H9 (cell line): ENCODE data around the gene PCBP4. TPM values are rescaled to one million over a fixed set of nuclear protein-coding genes. Genes with fewer than 3 reads are reported as not detected.

Experiments used
- DNase-seq: peaks from one replicate; pipeline ENCODE4 v3.0.0-alpha.2; 2017
- H2AFZ ChIP-seq: one replicate; pipeline ENCODE4 v1.6.1; 2013; ENCODE audit warnings: mild to moderate bottlenecking, low read length, control low read depth, moderate library complexity
- H2AK5ac ChIP-seq: 2 replicates; pipeline ENCODE4 v1.6.1; 2013; ENCODE audit warnings: low read length, control low read depth, mixed read lengths; ENCODE audit not compliant: insufficient read length
- H2BK120ac ChIP-seq: one replicate; pipeline ENCODE4 v1.6.1; 2013; ENCODE audit warnings: low read depth, mild to moderate bottlenecking, low read length, control low read depth, inconsistent platforms; ENCODE audit not compliant: poor library complexity, severe bottlenecking
- H2BK12ac ChIP-seq: 2 replicates; pipeline ENCODE4 v1.6.1; 2013; ENCODE audit warnings: low read length, control low read depth, mixed read lengths, low read depth; ENCODE audit not compliant: insufficient read length
- H2BK15ac ChIP-seq: 2 replicates; pipeline ENCODE4 v1.6.1; 2013; ENCODE audit warnings: low read depth, low read length, control low read depth
- H2BK20ac ChIP-seq: one replicate; pipeline ENCODE4 v1.6.1; 2013; ENCODE audit warnings: low read depth, mild to moderate bottlenecking, low read length, control low read depth, inconsistent platforms; ENCODE audit not compliant: poor library complexity, severe bottlenecking
- H2BK5ac ChIP-seq: 2 replicates; pipeline ENCODE4 v1.6.1; 2013; ENCODE audit warnings: low read length, control low read depth, mixed read lengths; ENCODE audit not compliant: insufficient read length
- H3K14ac ChIP-seq: 2 replicates; pipeline ENCODE4 v1.6.1; 2013; ENCODE audit warnings: low read length, control low read depth; ENCODE audit not compliant: insufficient read depth
- H3K18ac ChIP-seq: 2 replicates; pipeline ENCODE4 v1.6.1; 2013; ENCODE audit warnings: low read depth, mild to moderate bottlenecking, mixed read lengths, low read length, control low read depth; ENCODE audit not compliant: insufficient read length
- H3K23ac ChIP-seq: 2 replicates; pipeline ENCODE4 v1.6.1; 2013; ENCODE audit warnings: low read length, control low read depth, mixed read lengths, low read depth; ENCODE audit not compliant: insufficient read length
- H3K23me2 ChIP-seq: 2 replicates; pipeline ENCODE4 v1.6.1; 2013; ENCODE audit warnings: low read depth, mild to moderate bottlenecking, mixed read lengths, low read length, control low read depth; ENCODE audit not compliant: insufficient read length, poor library complexity, severe bottlenecking
- H3K27ac ChIP-seq: 2 replicates; pipeline ENCODE4 v1.5.1; 2013; ENCODE audit warnings: low read length, control low read depth, mixed read lengths, low read depth; ENCODE audit not compliant: insufficient read length
- H3K27me3 ChIP-seq: 2 replicates; pipeline ENCODE4 v1.6.1; 2013; ENCODE audit warnings: low read length, control low read depth, inconsistent platforms; ENCODE audit not compliant: insufficient read depth
- H3K4ac ChIP-seq: 2 replicates; pipeline ENCODE4 v1.6.1; 2013; ENCODE audit warnings: low read depth, mild to moderate bottlenecking, control low read depth, inconsistent platforms, low read length, moderate library complexity
- H3K4me1 ChIP-seq: 2 replicates; pipeline ENCODE4 v1.6.1; 2013; ENCODE audit warnings: low read length, control low read depth, inconsistent platforms; ENCODE audit not compliant: insufficient read depth
- H3K4me2 ChIP-seq: 2 replicates; pipeline ENCODE4 v1.6.1; 2013; ENCODE audit warnings: low read length, control low read depth, mixed read lengths; ENCODE audit not compliant: insufficient read length, insufficient read depth
- H3K56ac ChIP-seq: 2 replicates; pipeline ENCODE4 v1.6.1; 2013; ENCODE audit warnings: low read depth, mild to moderate bottlenecking, mixed read lengths, low read length, control low read depth; ENCODE audit not compliant: insufficient read length
- H3K79me1 ChIP-seq: 2 replicates; pipeline ENCODE4 v1.6.1; 2013; ENCODE audit warnings: low read depth, mild to moderate bottlenecking, moderate library complexity, low read length, control low read depth, inconsistent platforms; ENCODE audit not compliant: insufficient read depth, poor library complexity, severe bottlenecking
- H3K79me2 ChIP-seq: 2 replicates; pipeline ENCODE4 v1.6.1; 2013; ENCODE audit warnings: low read length, control low read depth, inconsistent platforms; ENCODE audit not compliant: insufficient read depth
- H3K9ac ChIP-seq: 2 replicates; pipeline ENCODE4 v1.6.1; 2013; ENCODE audit warnings: low read length, control low read depth, mixed read lengths; ENCODE audit not compliant: insufficient read length; ENCODE audit errors: extremely low read depth
- H3K9me3 ChIP-seq: one replicate; pipeline ENCODE4 v1.6.1; 2013; ENCODE audit warnings: low read depth, low read length, inconsistent platforms; ENCODE audit not compliant: control insufficient read depth
- H3T11ph ChIP-seq: one replicate; pipeline ENCODE4 v1.6.1; 2013; ENCODE audit warnings: mild to moderate bottlenecking, low read length, control low read depth, inconsistent platforms
- H4K20me1 ChIP-seq: one replicate; pipeline ENCODE4 v1.6.1; 2013; ENCODE audit not compliant: control insufficient read depth, insufficient read length, insufficient read depth
- H4K5ac ChIP-seq: 2 replicates; pipeline ENCODE4 v1.6.1; 2013; ENCODE audit warnings: low read depth, mild to moderate bottlenecking, mixed read lengths, low read length, control low read depth; ENCODE audit not compliant: insufficient read length
- H4K8ac ChIP-seq: replicated peaks from 2 replicates; pipeline ENCODE4 v1.6.1; 2013; ENCODE audit warnings: low read length, control low read depth, mixed read lengths, low read depth; ENCODE audit not compliant: insufficient read length
- H4K91ac ChIP-seq: 2 replicates; pipeline ENCODE4 v1.6.1; 2013; ENCODE audit warnings: low read depth, mild to moderate bottlenecking, moderate library complexity, mixed read lengths, low read length, control low read depth; ENCODE audit not compliant: insufficient read length
- H3K27ac Mint-ChIP-seq, 3 experiments: 2 replicates in 2 of 3; 3 replicates in 1 of 3; pipeline ENCODE4 v1.8.0; 2020 to 2021; ENCODE audit warnings: mixed read lengths in 3 of 3, mild to moderate bottlenecking in 1 of 3, moderate library complexity in 1 of 3
- H3K27me3 Mint-ChIP-seq: 2 replicates; pipeline ENCODE4 v1.8.0; 2021; ENCODE audit warnings: low read depth, mild to moderate bottlenecking, moderate library complexity, mixed read lengths
- H3K36me3 Mint-ChIP-seq, 3 experiments: 2 replicates in 2 of 3; 3 replicates in 1 of 3; pipeline ENCODE4 v1.8.0; 2020 to 2021; ENCODE audit warnings: low read depth in 3 of 3, mixed read lengths in 3 of 3; ENCODE audit not compliant: insufficient read depth in 1 of 3
- H3K4me1 Mint-ChIP-seq, 2 experiments: 2 replicates each; pipeline ENCODE4 v1.8.0; 2020; ENCODE audit warnings: mixed read lengths in 2 of 2
- H3K4me3 Mint-ChIP-seq, 2 experiments: 2 replicates in 1 of 2; 3 replicates in 1 of 2; pipeline ENCODE4 v1.8.0; 2020 to 2021; ENCODE audit warnings: mild to moderate bottlenecking in 2 of 2, mixed read lengths in 2 of 2, moderate library complexity in 1 of 2
- H3K9me3 Mint-ChIP-seq, 2 experiments: 2 replicates in 1 of 2; 3 replicates in 1 of 2; pipeline ENCODE4 v1.8.0; 2020; ENCODE audit warnings: mild to moderate bottlenecking in 2 of 2, mixed read lengths in 2 of 2, moderate library complexity in 1 of 2
- CTCF ChIP-seq: fragments of 200-600 bp; sonication (generic); conservative IDR thresholded peaks from 3 replicates; pipeline ENCODE4 v1.8.0; 2021; ENCODE audit warnings: antibody characterized with exemption, mild to moderate bottlenecking
- WGBS: extraction: QIAGEN DNeasy Blood & Tissue Kit; methylation state at CpG from one replicate; pipeline ENCODE4 v1.1.7; 2013; ENCODE audit warnings: missing lambda C conversion rate, low lambda C conversion rate, mixed read lengths; ENCODE audit not compliant: insufficient read length; ENCODE audit errors: extremely low coverage; 5-methylcytosine and 5-hydroxymethylcytosine counted together
- total RNA-seq: library from RNA; stranded (reverse); gene quantifications from 2 replicates; pipeline ENCODE4 v1.2.1, GENCODE V29; 2021

The PCBP4 gene
- total RNA-seq, 1 experiment from 2014 or later: 24.6 TPM

- no peak for TF ChIP-seq CTCF
- Histone ChIP-seq H4K91ac (no peak overlapping the region), H3K27me3 (peaks cover 2% of the 10 kb centered on the region; the same call in 1 of the 2 replicates), H3K23ac (no peak overlapping the region), H2BK20ac (no peak overlapping the region), H3K4ac (no peak overlapping the region), H3K79me2 (no peaks in the 10 kb centered on the region), H2BK120ac (no peak overlapping the region), H3K4me2 (no peak overlapping the region), H4K8ac (no peak overlapping the region), H3T11ph (no peak overlapping the region), H2BK15ac (no peak overlapping the region), H3K27ac (no peak overlapping the region), H2BK12ac (no peak overlapping the region), H4K20me1 (no peaks in the 10 kb centered on the region), H4K5ac (no peak overlapping the region), H3K14ac (no peak overlapping the region), H3K79me1 (no peaks in the 10 kb centered on the region), H2AK5ac (no peak overlapping the region), H3K9me3 (no peaks in the 10 kb centered on the region), H3K9ac (no peak overlapping the region), H3K4me1 (no peaks in the 10 kb centered on the region; the same call in 1 of the 2 replicates), H3K23me2 (no peaks in the 10 kb centered on the region), H3K56ac (no peak overlapping the region), H2BK5ac (no peak overlapping the region), H2AFZ (no peak overlapping the region), H3K18ac (no peak overlapping the region)
- Mint-ChIP-seq H3K4me1 (peaks cover 29 to 48% of the 10 kb centered on the region in 2 experiments), H3K4me3 (no peak overlapping the region), H3K27me3 (peaks cover 63% of the 10 kb centered on the region), H3K9me3 (no peaks in the 10 kb centered on the region), H3K27ac (no peak overlapping the region), H3K36me3 (peaks cover 0 to 5% (median 0%) of the 10 kb centered on the region in 3 experiments; a peak in 2 of 7 replicates)
- no CpG with 5 or more reads among the region's 10 CpGs for WGBS
- DNase-seq: no peak
These were observed 6.9 kb downstream of the PCBP4 start for GRCh38 chr3:51960386-51960785.
